Endothelial cell of hepatic sinusoid (primary cell): ENCODE measurements around the gene C10orf105.

ENCODE experiments used
- in situ Hi-C: cut with HindIII; loops from 2 replicates; pipeline ENCODE4 v1.10.0; 2017; ENCODE audit warnings: low sequenced_read_pairs

C10orf105 gene

GRCh38 chr10:71718165-71718698 lies 1.3 kb downstream of the C10orf105 start:
- in situ Hi-C loops: no loop called here

GRCh38 chr10:71717551-71717951 lies 2.0 kb downstream of the C10orf105 start:
- in situ Hi-C loops: no loop called here

GRCh38 chr10:71717056-71717455 lies 2.5 kb downstream of the C10orf105 start:
- in situ Hi-C loops: no loop called here

- in situ Hi-C loops: no loop called here
Observed at GRCh38 chr10:71716426-71716825, 3.2 kb downstream of the C10orf105 start.

- in situ Hi-C loops: no loop called here
Observed at GRCh38 chr10:71715860-71716259, 3.7 kb downstream of the C10orf105 start.

GRCh38 chr10:71715026-71715425 lies 4.6 kb downstream of the C10orf105 start:
- in situ Hi-C loops: no loop called here

- in situ Hi-C loops: no loop called here
Observed at GRCh38 chr10:71714592-71714991, 5.0 kb downstream of the C10orf105 start.

- in situ Hi-C loops: no loop called here
Observed at GRCh38 chr10:71714031-71714410, 5.6 kb downstream of the C10orf105 start.

GRCh38 chr10:71713135-71714030 lies 6.2 kb downstream of the C10orf105 start:
- in situ Hi-C loops: no loop called here

GRCh38 chr10:71712572-71713134 lies 6.9 kb downstream of the C10orf105 start:
- in situ Hi-C loops: no loop called here

GRCh38 chr10:71712170-71712569 lies 7.4 kb downstream of the C10orf105 start:
- in situ Hi-C loops: no loop called here

GRCh38 chr10:71711052-71711623 lies 8.4 kb downstream of the C10orf105 start:
- in situ Hi-C loops: no loop called here

- in situ Hi-C loops: no loop called here
Observed at GRCh38 chr10:71710519-71710918, 9.1 kb downstream of the C10orf105 start.

GRCh38 chr10:71708897-71709882 lies 10.4 kb downstream of the C10orf105 start:
- in situ Hi-C loops: no loop called here

- in situ Hi-C loops: no loop called here
Observed at GRCh38 chr10:71708301-71708703, 11.3 kb downstream of the C10orf105 start.

- in situ Hi-C loops: no loop called here
Observed at GRCh38 chr10:71707240-71707789, 12.3 kb downstream of the C10orf105 start.

- in situ Hi-C loops: no loop called here
Observed at GRCh38 chr10:71706216-71707121, 13.1 kb downstream of the C10orf105 start.

- in situ Hi-C loops: no loop called here
Observed at GRCh38 chr10:71705582-71705981, 14.0 kb downstream of the C10orf105 start.

GRCh38 chr10:71704816-71705215 lies 14.8 kb downstream of the C10orf105 start:
- in situ Hi-C loops: no loop called here
